Measurements from ENCODE around the gene GEMIN7. TPM values are rescaled to one million over a fixed set of nuclear protein-coding genes. Genes with fewer than 3 reads are reported as not detected.
A peak's percentile ranks its signal among the peaks of the same experiment; 100 is the strongest.

GEMIN7 gene
- total RNA-seq, 1 donor from 2014 or later, result 39.4 TPM

- H3K4me1 Mint-ChIP-seq (ENCODE audit: low read depth), result peaks cover 15% of the 10 kb centered on the region
- H3K9me3 Mint-ChIP-seq (ENCODE audit: low read depth), result no peaks in the 10 kb centered on the region
- peak overlapping the region; percentile 5 for H3K27ac Mint-ChIP-seq
- DNase-seq (ENCODE audit: low spot score, unreplicated experiment), result no peak
- TF ChIP-seq CTCF (IDR thresholded peaks at IDR 0.05; ENCODE audit: unreplicated experiment), result no peak
- H3K4me3 Mint-ChIP-seq (ENCODE audit: low read depth), result peak overlapping the region; percentile 33
- H3K27me3 Mint-ChIP-seq, result peaks cover 7% of the 10 kb centered on the region
- H3K36me3 Mint-ChIP-seq (ENCODE audit: insufficient read depth), result peaks cover 6% of the 10 kb centered on the region
Measured at GRCh38 chr19:45082170-45082569, 3.1 kb downstream of the GEMIN7 start.

GRCh38 chr19:45086480-45086879 is 7.4 kb downstream of the GEMIN7 start:
- Mint-ChIP-seq H3K36me3 (ENCODE audit: insufficient read depth) (peaks cover 12% of the 10 kb centered on the region), H3K4me1 (ENCODE audit: low read depth) (peaks cover 9% of the 10 kb centered on the region), H3K4me3 (ENCODE audit: low read depth) (no peak overlapping the region), H3K27ac (peak overlapping the region; percentile 76), H3K27me3 (no peaks in the 10 kb centered on the region), H3K9me3 (ENCODE audit: low read depth) (no peaks in the 10 kb centered on the region)
- DNase-seq (ENCODE audit: low spot score, unreplicated experiment), result no peak
- no peak for TF ChIP-seq CTCF (IDR thresholded peaks at IDR 0.05; ENCODE audit: unreplicated experiment)

GRCh38 chr19:45087531-45087930 is 8.5 kb downstream of the GEMIN7 start:
- H3K4me3 Mint-ChIP-seq (ENCODE audit: low read depth), result no peak overlapping the region
- DNase-seq (ENCODE audit: low spot score, unreplicated experiment), result no peak
- H3K27ac Mint-ChIP-seq, result no peak overlapping the region
- H3K9me3 Mint-ChIP-seq (ENCODE audit: low read depth), result no peaks in the 10 kb centered on the region
- peaks cover 10% of the 10 kb centered on the region for H3K36me3 Mint-ChIP-seq (ENCODE audit: insufficient read depth)
- no peaks in the 10 kb centered on the region for H3K27me3 Mint-ChIP-seq
- peaks cover 8% of the 10 kb centered on the region for H3K4me1 Mint-ChIP-seq (ENCODE audit: low read depth)
- no peak for TF ChIP-seq CTCF (IDR thresholded peaks at IDR 0.05; ENCODE audit: unreplicated experiment)

- H3K27me3 Mint-ChIP-seq, result no peaks in the 10 kb centered on the region
- H3K27ac Mint-ChIP-seq, result no peak overlapping the region
- H3K4me1 Mint-ChIP-seq (ENCODE audit: low read depth), result peaks cover 23% of the 10 kb centered on the region
- DNase-seq (ENCODE audit: low spot score, unreplicated experiment), result no peak
- no peak for TF ChIP-seq CTCF (IDR thresholded peaks at IDR 0.05; ENCODE audit: unreplicated experiment)
- no peak overlapping the region for H3K4me3 Mint-ChIP-seq (ENCODE audit: low read depth)
- peaks cover 14% of the 10 kb centered on the region for H3K36me3 Mint-ChIP-seq (ENCODE audit: insufficient read depth)
- H3K9me3 Mint-ChIP-seq (ENCODE audit: low read depth), result no peaks in the 10 kb centered on the region
Measured at GRCh38 chr19:45090034-45090433, 11.0 kb downstream of the GEMIN7 start.

GRCh38 chr19:45090606-45091005 is 11.5 kb downstream of the GEMIN7 start:
- H3K9me3 Mint-ChIP-seq (ENCODE audit: low read depth), result no peaks in the 10 kb centered on the region
- H3K4me1 Mint-ChIP-seq (ENCODE audit: low read depth), result peaks cover 23% of the 10 kb centered on the region
- H3K4me3 Mint-ChIP-seq (ENCODE audit: low read depth), result peak overlapping the region; percentile 81
- H3K27ac Mint-ChIP-seq, result peak overlapping the region; percentile 100
- H3K27me3 Mint-ChIP-seq, result no peaks in the 10 kb centered on the region
- no peak for DNase-seq (ENCODE audit: low spot score, unreplicated experiment)
- peaks cover 10% of the 10 kb centered on the region for H3K36me3 Mint-ChIP-seq (ENCODE audit: insufficient read depth)
- no peak for TF ChIP-seq CTCF (IDR thresholded peaks at IDR 0.05; ENCODE audit: unreplicated experiment)
